ENCODE results near the gene ERC1. TPM values are rescaled to one million over a fixed set of nuclear protein-coding genes. Genes with fewer than 3 reads are reported as not detected.

The ERC1 gene
- total RNA-seq, 4 donors from 2014 or later, result 28.5 to 71.7 (median 38.5) TPM

GRCh38 chr12:1007276-1007675 lies 16.3 kb downstream of the ERC1 start:
- WGBS, result 98% methylated on average over 2 of the region's 2 CpGs
- no peaks in the 10 kb centered on the region for H3K27me3 ChIP-seq
- TF ChIP-seq EP300 (IDR thresholded peaks at IDR 0.05) (no peak), POLR2AphosphoS5 (IDR thresholded peaks at IDR 0.05) (no peak), POLR2A (IDR thresholded peaks at IDR 0.05) (no peak)
- TF ChIP-seq, protein P1, sequence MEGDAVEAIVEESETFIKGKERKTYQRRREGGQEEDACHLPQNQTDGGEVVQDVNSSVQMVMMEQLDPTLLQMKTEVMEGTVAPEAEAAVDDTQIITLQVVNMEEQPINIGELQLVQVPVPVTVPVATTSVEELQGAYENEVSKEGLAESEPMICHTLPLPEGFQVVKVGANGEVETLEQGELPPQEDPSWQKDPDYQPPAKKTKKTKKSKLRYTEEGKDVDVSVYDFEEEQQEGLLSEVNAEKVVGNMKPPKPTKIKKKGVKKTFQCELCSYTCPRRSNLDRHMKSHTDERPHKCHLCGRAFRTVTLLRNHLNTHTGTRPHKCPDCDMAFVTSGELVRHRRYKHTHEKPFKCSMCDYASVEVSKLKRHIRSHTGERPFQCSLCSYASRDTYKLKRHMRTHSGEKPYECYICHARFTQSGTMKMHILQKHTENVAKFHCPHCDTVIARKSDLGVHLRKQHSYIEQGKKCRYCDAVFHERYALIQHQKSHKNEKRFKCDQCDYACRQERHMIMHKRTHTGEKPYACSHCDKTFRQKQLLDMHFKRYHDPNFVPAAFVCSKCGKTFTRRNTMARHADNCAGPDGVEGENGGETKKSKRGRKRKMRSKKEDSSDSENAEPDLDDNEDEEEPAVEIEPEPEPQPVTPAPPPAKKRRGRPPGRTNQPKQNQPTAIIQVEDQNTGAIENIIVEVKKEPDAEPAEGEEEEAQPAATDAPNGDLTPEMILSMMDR (IDR thresholded peaks at IDR 0.05), result no peak
- H3K27ac ChIP-seq, result no peak overlapping the region
- peaks cover 3% of the 10 kb centered on the region for H3K4me1 ChIP-seq
- H3K4me3 ChIP-seq, result no peak overlapping the region
- no peak for DNase-seq (ENCODE audit: low spot score in 2 of 2)
- H3K9me3 ChIP-seq, result no peaks in the 10 kb centered on the region
- no peaks in the 10 kb centered on the region for H3K36me3 ChIP-seq

- no peak for TF ChIP-seq POLR2A (IDR thresholded peaks at IDR 0.05)
- TF ChIP-seq, protein P1 (IDR thresholded peaks at IDR 0.05), result no peak
- no peak for TF ChIP-seq POLR2AphosphoS5 (IDR thresholded peaks at IDR 0.05)
- TF ChIP-seq EP300 (IDR thresholded peaks at IDR 0.05), result no peak
- 91% methylated on average over 7 of the region's 7 CpGs for whole genome bisulfite sequencing
- no peak for DNase-seq (ENCODE audit: low spot score in 2 of 2)
- Histone ChIP-seq H3K27me3 (no peaks in the 10 kb centered on the region), H3K36me3 (no peaks in the 10 kb centered on the region), H3K27ac (no peak overlapping the region), H3K4me3 (no peak overlapping the region), H3K4me1 (peaks cover 5% of the 10 kb centered on the region), H3K9me3 (no peaks in the 10 kb centered on the region)
Measured at GRCh38 chr12:1007994-1008393, 17.0 kb downstream of the ERC1 start.

DNA sequence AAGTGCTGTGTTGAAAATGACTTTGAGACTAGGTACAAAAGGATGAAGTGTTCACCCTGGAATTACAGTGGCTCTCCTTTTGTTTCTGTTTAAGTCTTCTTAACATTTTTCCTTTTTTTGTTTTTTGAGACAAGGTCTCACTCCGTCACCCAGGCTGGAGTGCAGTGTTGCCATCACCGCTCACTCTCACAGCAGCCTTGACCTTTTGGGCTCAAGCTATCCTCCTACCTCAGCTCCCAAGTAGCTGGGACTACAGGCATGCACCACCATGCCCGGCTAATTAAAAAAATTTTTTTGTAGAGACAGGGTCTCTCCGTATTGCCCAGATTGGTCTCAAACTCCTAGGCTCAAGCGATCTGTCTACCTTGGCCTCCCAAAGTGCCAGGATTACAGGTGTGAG lies 20.1 kb downstream of the ERC1 start:
- no peak for TF ChIP-seq EP300 (IDR thresholded peaks at IDR 0.05)
- TF ChIP-seq, protein P1 (IDR thresholded peaks at IDR 0.05), result no peak
- no peak for TF ChIP-seq POLR2AphosphoS5 (IDR thresholded peaks at IDR 0.05)
- TF ChIP-seq POLR2A (IDR thresholded peaks at IDR 0.05), result no peak
- Histone ChIP-seq H3K4me1 (peaks cover 13% of the 10 kb centered on the region), H3K9me3 (no peaks in the 10 kb centered on the region), H3K4me3 (no peak overlapping the region), H3K36me3 (no peaks in the 10 kb centered on the region), H3K27me3 (no peaks in the 10 kb centered on the region), H3K27ac (no peak overlapping the region)
- 96% methylated on average over 5 of the region's 5 CpGs for WGBS
- DNase-seq (ENCODE audit: low spot score in 2 of 2), result no peak

GRCh38 chr12:1013618-1014489 lies 22.8 kb downstream of the ERC1 start:
- DNase-seq (ENCODE audit: low spot score in 2 of 2), result no peak
- Histone ChIP-seq H3K27ac (peak overlapping the region; percentile 33), H3K4me3 (no peak overlapping the region), H3K27me3 (no peaks in the 10 kb centered on the region), H3K36me3 (no peaks in the 10 kb centered on the region), H3K4me1 (peaks cover 10% of the 10 kb centered on the region), H3K9me3 (no peaks in the 10 kb centered on the region)
- TF ChIP-seq EP300 (IDR thresholded peaks at IDR 0.05) (no peak), POLR2AphosphoS5 (IDR thresholded peaks at IDR 0.05) (no peak), POLR2A (IDR thresholded peaks at IDR 0.05) (no peak)
- TF ChIP-seq, protein P1 (IDR thresholded peaks at IDR 0.05), result no peak
- WGBS, result 70% methylated on average over 10 of the region's 10 CpGs

GRCh38 chr12:1019283-1019682 lies 28.3 kb downstream of the ERC1 start:
- Histone ChIP-seq H3K27me3 (no peaks in the 10 kb centered on the region), H3K9me3 (no peaks in the 10 kb centered on the region), H3K27ac (no peak overlapping the region), H3K36me3 (peaks cover 18% of the 10 kb centered on the region), H3K4me1 (no peaks in the 10 kb centered on the region), H3K4me3 (no peak overlapping the region)
- DNase-seq (ENCODE audit: low spot score in 2 of 2), result no peak
- WGBS, result 89% methylated on average over 5 of the region's 5 CpGs
- TF ChIP-seq, protein P1 (IDR thresholded peaks at IDR 0.05), result no peak
- TF ChIP-seq POLR2AphosphoS5 (IDR thresholded peaks at IDR 0.05), result no peak
- TF ChIP-seq EP300 (IDR thresholded peaks at IDR 0.05), result no peak
- no peak for TF ChIP-seq POLR2A (IDR thresholded peaks at IDR 0.05)

Measured in suprapubic skin (tissue), 4 donors.